Lower leg skin (tissue), 3 donors: ENCODE data around the gene SEL1L2.

Experiments used
- POLR2A ChIP-seq, 2 donors: fragments of 450-650 bp; IDR thresholded peaks; one replicate each; pipeline ENCODE4 v1.6.1; 2016 to 2017; ENCODE audit warnings: antibody characterized with exemption in 2 of 2, mild to moderate bottlenecking in 1 of 2, moderate library complexity in 1 of 2
- TF ChIP-seq, protein P1 (sequence below), 3 donors: fragments of 450-650 bp; IDR thresholded peaks; one replicate each; pipeline ENCODE4 v1.5.1; 2016; ENCODE audit warnings: antibody characterized with exemption in 3 of 3, mild to moderate bottlenecking in 3 of 3, moderate library complexity in 2 of 3

DNA sequence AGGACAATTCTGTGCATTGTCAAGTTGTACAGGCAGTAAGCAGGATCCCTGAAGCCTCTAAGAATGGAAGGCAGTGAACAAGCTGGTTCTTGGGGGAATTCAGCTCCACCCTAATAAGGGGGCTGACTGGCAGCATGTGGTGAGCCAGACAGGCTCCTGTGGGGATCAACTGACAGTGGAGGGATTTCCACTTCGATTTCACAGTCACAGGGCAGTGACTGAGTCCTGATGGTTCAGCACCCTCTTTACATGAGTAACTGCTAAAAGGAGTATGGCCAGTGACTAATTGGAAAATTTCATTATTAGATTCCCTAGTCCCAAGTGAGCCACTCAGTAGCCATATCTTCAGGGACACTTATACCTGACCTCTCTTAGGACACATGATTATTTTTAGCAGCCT lies 127.2 kb downstream of the SEL1L2 start:
- TF ChIP-seq, protein P1, sequence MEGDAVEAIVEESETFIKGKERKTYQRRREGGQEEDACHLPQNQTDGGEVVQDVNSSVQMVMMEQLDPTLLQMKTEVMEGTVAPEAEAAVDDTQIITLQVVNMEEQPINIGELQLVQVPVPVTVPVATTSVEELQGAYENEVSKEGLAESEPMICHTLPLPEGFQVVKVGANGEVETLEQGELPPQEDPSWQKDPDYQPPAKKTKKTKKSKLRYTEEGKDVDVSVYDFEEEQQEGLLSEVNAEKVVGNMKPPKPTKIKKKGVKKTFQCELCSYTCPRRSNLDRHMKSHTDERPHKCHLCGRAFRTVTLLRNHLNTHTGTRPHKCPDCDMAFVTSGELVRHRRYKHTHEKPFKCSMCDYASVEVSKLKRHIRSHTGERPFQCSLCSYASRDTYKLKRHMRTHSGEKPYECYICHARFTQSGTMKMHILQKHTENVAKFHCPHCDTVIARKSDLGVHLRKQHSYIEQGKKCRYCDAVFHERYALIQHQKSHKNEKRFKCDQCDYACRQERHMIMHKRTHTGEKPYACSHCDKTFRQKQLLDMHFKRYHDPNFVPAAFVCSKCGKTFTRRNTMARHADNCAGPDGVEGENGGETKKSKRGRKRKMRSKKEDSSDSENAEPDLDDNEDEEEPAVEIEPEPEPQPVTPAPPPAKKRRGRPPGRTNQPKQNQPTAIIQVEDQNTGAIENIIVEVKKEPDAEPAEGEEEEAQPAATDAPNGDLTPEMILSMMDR (IDR thresholded peaks at IDR 0.05) = no peak
- TF ChIP-seq POLR2A (IDR thresholded peaks at IDR 0.05) = no peak
